Stimulated activated CD8-positive, alpha-beta memory T cell treated with anti-CD3 and anti-CD28 coated beads, Interleukin-12 subunit alpha, Interleukin-12 subunit beta, amount 100 ng/mL, for 1 hour (primary cell): ENCODE results near the gene BEAN1.
A peak's percentile ranks its signal among the peaks of the same experiment; 100 is the strongest.
"Not testable (repeated sequence)": the region's sequence is repeated elsewhere in the genome, so short reads cannot be mapped to it uniquely, and the experiment has no call there.

Experiments used
- DNase-seq: peaks from one replicate; pipeline ENCODE4 v3.0.0-alpha.2; 2020; ENCODE audit warnings: low read depth

Gene BEAN1

DNA sequence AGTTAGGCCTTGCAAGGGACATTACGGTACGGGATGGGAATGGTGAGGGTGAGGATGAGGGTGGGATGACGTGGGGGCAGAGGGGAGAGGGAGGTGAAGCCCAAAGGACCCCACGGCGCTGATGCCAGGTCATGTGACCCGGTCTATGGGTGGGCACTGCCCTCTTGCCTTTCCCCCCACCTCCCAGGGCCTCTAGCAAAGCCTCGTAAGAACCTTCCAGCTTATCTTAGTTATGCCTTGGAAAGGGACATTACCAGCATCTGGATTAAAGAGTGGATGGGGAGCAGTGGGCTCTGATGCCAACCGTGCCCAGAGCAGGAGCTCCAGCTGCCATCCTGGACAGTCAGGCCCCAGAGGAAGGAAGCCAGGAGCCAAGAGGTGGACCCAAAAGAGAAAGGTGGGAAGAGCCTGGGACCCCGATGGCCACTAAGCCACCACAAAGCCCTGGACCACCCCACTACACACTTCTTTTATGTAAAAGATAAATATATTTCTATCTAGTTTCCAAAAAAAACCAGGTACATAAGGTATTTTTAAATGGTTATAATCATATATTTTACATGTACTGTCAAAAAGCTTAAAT, 81.9 kb downstream of the BEAN1 start:
- no peak for DNase-seq

DNA sequence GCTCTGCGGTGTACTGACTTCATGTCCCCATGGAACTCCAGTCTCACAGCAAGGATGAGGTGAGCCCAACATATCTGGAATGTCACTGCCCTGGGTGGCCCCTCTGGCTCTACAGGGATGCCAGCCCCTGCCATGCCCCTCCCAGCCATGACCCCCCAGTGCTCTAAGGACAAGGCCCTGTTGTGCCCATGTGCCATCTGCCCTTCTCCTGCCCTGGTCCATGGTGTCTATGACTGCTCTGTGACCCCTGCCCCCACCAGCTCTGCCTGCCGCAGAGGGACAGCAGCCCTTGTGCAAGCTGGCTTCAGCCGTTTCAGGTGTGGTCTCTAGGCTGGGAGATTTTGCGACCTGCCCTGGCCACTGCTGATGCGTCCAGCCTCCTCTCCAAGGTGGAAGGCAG, 82.5 kb downstream of the BEAN1 start:
- no peak for DNase-seq

DNA sequence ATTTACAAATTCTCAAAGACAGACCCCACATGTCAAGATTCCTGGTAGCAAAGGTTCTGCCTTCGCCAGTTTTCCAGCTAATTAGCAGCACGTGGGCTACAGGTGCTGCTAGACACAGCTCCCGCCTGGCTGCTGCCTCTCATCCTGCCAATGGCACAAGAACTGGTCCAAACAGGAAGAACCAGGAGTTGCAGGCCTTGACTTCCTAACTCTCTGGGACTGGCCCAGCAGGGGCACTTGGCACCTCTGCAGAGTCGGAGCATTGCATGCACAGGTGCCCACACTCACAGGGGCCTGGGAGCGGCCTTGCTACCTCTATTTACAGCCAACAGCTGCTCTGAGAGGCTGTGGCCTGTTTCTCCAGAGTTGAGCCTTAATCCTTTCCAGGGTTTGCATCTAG, 83.2 kb downstream of the BEAN1 start:
- DNase-seq, result no peak

DNA sequence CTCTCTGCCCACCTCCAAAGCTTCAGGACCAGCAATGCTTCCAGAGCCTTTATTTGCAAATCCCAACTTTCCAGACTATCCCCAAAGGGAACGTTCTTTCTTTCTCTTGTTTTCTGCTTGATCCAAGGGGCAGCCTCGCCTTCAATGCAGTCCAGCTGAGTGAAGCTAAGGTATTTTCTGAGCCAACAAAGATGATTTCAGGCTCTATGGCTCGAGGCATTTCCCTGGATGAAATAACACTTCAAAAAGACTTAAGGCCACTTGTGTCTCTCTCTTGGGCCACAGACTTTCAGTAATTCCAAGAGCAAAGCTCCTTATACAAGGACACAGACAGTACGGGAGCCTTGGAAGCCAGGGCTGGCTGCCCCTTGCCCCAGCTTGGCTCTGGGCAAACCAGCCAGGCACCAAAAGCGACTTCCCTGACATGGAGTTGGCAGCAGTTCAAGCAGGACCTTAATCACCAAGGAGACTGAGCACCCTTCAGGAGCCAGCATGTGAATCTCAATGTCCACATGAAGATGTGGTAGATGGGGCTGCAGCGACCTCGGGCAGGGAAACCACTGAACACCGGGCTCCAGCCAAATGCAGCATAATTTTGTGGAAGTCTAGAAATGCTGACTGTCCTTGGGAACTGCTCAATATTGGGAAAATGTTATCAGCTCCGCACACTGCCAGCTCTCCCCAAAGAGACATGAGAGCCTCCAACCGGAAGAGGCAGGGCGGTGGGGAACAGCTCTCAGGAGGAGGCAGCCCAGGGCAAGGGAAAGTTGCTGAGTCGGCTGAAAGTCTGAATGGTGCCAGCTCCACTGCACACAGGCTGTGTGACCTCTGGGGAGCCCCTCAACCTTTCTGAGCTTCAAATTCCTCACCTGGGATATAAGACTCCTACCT, 83.9 kb downstream of the BEAN1 start:
- DNase-seq, result no peak

DNA sequence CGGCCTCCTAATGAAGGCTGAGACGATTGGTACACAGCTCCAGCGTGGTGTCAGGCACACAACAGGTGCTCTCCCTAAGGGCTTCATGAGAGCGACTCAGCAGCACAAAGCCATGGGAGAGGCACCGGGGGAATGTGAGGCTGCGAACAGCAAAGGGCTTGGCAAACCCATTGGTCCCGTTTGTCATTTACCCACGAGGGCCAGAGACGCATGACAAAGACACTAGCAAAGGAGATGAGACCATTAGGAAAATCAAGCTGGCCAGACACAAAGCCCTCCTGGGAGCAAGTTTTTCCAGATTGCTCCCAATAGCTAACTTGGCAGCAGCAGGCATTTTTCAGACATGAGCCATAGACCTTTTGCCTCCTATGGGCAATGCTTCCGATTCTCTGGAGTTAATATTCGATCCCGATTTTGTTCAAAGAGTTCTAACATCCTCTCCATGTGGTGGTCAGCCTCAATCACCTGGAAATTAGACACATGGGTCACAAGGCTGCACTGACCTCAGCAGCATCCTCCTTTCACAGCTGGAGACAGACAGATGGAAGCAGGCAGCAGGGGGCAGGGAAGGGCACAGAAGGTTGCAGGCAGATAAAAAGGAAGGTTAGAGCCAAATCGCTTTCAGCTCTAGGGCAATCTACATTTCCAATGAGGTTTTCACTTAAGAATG, 84.6 kb downstream of the BEAN1 start:
- no peak for DNase-seq

DNA sequence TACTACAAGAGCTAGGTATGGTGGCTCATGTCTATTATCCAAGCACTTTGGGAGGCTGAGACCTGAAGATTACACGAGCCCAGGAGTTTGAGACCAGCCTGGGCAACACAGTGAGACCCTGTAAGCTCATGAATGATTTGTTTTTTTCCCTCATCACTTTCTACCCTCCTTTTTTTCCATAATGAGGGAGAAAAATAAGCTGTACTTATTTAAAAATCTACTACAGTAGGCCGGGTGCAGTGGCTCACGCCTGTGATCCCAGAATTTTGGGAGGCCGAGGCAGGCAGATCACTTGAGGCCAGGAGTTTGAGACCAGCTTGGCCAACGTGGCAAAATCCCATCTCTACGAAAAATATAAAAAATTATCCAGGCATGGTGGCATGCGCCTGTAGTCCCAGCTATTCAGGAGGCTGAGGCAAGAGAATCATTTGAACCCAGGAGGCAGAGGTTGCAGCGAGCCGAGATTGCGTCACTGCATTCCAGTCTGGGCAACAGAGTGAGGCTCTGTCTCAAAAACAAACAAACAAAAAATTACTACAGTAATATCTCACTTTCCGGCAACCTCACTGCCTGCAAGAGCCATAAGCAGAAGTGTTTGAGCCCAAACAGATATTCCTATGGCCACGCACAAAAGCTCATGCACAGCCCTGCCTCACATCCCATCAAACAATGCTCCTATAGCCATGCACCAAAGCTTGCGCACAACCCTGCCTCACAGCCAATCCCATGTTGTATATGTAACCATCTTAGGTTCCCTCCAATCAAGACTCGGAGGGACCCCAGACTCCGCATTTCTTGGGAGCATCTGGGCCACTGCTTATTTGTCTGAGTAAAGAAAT, 85.4 kb downstream of the BEAN1 start:
- no peak for DNase-seq

DNA sequence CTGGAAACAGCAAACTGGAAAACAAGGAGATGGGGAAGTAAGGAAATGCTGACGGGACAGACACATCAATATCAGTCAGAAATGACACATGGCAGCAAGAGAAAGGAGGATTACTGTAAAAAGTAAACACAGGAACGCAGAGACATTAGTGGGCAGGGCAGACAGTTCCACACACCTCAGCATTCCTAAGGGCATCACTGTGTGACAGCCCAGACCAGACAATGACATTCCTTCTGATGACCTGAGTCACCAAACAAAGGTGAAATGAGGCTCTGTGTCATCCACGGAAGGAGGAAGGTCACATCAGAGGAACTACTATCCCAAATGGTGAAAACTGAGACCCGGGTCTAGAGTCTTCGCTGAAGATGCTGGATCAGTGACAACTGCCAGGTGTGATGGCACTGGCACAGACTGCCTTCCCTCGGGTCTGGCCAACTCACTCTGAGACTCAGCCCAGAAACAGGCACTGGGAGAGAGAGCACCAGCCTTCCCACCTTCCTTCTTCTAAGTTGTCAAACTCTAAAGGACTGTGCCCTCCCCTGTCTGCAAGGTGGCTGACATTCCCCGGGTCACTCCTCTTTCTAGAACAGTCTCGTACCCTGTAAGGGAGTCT, 86.1 kb downstream of the BEAN1 start:
- no peak for DNase-seq

DNA sequence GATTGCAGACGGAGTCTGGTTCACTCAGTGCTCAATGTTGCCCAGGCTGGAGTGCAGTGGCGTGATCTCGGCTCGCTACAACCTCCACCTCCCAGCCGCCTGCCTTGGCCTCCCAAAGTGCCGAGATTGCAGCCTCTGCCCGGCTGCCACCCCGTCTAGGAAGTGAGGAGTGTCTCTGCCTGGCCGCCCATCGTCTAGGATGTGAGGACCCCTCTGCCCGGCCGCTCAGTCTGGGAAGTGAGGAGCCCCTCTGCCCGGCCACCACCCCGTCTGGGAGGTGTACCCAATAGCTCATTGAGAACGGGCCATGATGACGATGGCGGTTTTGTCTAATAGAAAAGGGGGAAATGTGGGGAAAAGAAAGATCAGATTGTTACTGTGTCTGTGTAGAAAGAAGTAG, 87.3 kb downstream of the BEAN1 start:
- DNase-seq, result not testable (repeated sequence)

DNA sequence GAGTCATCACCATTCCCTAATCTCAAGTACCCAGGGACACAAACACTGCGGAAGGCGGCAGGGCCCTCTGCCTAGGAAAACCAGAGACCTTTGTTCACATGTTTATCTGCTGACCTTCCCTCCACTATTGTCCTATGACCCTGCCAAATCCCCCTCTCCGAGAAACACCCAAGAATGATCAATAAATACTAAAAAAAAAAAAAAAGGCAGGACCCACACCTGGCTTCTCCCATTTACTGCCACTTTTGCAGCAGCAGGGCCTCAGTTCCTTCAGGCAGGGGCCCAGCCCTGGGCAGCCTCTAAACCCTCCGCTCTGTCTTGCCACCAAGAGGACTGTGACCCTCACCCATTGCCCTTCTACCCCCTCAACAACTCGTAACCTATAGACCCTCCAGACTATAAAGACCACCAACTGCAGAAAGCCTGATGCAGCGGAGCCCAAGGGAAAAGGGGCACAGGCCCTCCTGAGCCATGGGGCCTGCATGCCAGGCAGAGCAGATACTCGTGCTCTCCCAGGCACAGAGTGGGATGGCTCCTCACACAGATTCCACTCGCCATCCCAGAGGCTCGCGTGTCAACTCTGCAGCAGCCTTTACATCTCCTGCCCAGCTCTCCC, 88.0 kb downstream of the BEAN1 start:
- DNase-seq, result not testable (repeated sequence)

DNA sequence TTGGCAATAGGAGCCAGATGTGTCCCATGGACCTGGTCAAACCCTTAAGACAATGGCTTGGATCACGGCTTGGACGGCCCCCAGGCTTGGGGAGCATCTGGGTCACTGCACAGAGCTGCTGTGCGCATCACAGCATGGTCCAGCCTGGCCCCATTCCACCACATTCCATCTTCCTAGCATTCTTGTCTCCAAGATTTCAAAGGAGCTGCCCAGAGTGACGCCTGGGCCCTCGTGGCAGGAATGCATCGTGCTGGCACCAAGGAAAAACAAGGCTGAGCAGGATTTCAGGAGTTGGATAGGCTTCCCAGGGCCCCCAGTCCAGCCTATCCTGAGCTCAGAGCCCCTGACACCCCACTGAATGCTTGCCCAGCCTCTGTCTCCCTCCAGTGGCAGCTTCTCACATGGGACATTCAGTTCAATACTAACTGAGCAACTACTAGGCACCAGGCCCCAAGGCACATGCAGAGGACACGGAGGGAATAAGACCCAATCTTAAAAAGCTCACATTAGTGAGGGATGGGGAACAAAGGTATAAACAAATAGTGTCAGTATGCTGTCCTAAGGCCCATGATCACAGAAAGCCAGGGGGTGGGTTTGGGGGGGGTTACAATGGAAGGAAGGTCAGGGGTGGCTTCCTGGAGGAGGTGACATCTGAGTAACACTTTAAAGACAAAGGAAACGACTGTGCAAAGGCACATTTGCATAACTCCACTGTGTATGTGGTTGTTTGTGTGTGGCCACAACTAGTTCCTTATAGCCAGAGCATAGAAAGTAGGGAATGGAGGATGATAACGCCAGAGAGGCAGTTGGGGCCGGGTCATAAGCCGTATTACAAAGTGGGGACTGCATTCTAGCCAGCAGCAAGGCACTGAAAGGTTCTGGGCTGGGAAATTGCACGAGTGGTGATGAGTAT, 88.8 kb downstream of the BEAN1 start:
- no peak for DNase-seq

DNA sequence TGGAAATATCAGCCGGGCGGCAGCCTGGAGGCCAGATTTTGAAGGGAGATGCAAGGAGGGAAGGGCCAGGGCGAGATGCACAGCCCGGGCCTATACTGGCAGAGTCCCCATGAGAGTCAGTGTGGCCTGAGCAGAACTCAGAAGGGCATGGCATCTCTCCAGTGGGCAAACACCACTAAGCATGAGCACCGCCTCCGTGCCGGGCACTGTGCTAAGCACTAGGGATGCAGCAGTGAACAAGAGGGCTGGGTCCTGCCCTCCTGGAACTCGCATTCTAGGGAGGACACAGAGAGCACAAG, 89.4 kb downstream of the BEAN1 start:
- no peak for DNase-seq

DNA sequence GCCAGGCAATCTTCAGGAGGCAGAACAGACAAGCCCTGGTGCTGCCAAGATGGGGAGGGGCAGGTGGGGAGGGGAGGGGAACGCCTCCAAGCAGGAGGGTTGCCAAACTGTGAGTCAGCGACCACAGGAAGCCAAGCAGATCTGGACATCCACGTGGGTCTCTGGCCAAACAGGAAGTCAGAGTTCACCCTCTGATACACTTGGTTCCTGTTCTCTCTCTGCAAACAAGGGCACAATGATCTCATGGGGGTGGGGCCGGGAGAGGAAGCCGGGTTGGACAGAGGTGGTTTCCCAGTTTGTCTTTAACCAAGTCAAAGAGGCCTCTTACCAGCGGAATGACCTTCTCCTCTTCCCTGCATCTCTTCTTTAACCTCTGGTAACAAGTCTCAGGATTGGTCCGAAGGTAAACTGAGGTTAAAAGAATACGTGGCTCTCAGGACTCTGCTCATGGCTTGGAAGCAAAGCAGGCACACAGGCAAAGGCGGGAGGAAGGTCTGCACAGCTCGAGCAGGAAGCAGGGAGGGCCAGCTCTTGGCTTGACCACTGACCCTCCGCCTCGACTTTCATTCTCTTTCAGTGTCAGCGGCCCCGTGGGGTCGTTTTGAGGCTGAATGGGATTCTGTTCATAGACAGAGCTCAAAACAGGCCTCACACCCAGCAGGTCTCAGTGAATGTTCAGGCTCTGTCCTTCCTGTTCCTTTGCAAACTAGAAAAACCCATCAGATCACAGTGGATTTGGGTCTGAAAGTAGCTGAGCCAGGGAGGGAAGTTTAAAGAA, 89.9 kb downstream of the BEAN1 start:
- DNase-seq, result peak; percentile 62

DNA sequence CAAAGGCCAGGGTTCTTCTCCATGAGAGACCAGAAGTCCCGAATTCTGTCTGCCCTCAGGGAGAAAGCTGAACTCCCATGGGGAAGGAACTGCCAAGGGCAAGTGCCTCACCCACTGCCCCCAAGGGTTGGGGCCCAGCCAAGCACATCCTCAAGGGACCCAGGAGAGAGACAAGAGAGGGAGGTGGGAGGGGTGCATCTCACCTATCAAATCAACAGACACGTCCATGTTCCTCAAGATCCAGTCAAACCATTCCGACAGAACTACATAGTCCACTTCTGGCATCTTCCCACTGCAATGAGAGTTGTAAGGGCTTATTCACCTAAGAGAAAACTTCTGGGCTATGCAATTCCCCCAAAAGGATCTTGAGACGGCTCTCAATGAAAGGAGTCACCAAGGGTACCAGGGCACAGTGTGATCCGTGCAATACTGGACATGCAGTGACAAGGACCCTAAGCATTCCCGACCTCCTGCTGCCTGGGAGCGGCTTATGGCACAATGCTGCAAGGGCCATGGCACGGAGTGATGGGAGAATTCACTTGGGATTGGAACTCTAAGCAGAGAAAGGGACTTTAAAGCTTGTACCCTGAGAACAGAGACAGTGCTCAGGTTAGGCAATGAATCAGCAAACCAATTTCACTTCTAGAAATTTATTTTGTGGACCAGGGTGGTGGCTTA, 90.6 kb downstream of the BEAN1 start:
- DNase-seq, result no peak

DNA sequence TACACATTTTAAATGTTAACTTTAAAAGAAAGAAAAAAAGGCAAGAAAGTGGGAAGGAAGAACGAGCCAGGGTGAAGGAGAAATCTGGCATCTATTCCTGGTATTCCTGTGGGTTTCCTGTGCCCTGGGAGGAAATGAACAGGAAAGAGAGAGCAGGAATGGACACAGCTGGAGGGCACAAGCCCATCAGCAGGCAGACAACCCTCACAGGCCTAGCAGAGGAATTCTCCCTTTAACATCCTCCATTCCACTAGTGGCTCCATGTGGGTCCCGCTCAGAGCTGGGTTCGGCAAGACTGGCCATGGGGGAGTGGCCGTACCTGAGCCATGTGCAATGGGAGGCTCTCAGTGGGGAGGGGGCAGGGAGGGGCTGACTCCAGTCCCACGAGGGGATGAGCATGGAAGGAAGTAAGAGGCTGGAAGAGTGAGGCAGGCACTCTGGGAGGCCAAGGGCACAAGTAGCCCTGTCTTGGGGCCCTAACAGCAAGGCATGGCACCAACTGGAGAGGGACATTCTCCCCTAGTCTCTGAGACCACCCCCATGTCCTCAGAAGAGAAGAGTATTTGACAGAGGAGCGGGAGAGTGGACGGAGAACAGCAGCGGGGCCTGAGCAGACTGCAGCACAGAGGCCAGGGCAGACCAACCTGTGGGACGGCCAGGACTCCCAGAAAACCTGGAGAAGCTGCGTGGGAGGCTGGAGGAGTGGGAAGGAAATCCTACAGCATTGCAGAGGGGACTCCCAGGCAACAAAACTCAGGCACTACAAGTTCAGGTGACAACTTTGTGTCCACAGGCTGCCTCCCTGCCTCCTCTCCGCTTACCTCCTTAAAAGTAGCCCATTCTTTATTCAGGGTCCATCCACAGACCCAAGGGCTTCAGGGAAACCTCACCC, 92.6 kb downstream of the BEAN1 start:
- DNase-seq, result no peak

DNA sequence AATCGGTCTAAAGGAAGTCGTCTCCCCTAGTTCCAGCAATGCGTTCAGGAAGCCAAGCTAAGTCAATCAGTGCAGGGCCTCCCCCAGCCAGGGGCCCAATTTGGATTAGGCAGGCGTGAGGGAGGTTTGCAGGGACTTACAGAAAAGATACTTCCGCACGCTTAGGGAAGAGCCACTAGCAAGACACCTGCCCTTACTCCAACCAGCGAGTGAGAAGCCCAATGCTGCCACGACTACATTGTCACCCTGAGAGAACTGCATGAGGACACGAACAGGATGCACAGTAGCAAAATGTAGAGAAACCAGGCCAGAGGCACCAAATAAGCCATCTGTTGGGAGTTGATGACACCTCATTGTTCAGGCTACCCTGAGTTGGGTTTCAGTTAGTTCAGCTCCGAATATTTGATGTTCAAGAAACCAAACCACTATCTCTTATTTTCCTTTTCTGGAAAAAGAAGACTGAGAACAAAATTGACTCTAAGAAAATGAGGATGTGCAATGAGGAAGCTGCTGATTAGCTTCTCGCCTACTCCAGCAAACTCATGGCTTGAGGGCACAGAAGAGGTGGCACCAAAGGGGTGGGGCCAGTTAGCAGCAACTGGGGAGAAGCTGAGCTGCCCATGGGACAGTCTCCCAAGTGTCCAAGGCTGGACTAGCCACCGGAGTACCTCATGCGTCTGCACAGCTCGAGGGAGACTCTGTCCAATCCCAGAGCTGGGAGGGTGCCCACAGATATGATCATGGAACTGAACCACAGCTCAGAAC, 93.5 kb downstream of the BEAN1 start:
- no peak for DNase-seq

DNA sequence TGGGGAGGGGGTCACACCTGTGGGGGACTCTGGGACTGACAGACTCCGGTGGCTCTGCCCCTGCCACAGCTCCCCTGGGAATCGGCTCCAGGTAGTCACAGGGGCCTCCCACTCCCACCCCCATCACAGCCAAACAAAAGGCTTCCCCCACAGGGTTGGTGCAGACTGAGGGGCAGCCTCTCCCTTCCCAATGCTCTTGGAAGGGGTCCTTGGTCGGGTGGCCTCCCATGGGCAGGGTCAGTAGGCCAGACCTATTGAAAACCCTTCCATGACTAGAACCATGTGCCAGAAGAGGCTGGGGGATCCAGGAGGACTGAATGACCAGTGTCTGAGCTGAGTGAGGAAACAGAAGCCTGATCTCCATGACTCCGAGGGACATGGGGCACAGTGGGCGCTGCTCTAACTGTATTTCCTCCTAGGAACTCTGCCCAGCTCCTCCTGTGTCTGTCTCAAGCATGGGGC, 94.2 kb downstream of the BEAN1 start:
- no peak for DNase-seq
